Endothelial cell of umbilical vein (primary cell): Measurements from ENCODE around the gene DDX25. TPM values are rescaled to one million over a fixed set of nuclear protein-coding genes. Genes with fewer than 3 reads are reported as not detected.

Experiments
- BruUV-seq: library from RNA; stranded (reverse); fragments of 400-500 nt; replicated peaks from 2 replicates; lab custom pipeline; 2021; lab: Mats Ljungman, UMichigan
- CTCF ChIA-PET: fragments of 300-600, 350-600 bp; sonication (Branson Sonifier 250); formaldehyde crosslinking; loops from one replicate; lab custom pipeline; 2021; ENCODE audit warnings: antibody characterized with exemption, inconsistent platforms; lab: Charles Lee
- POLR2A ChIA-PET: fragments of 300-600, 350-600 bp; sonication (Branson Sonifier 250); formaldehyde crosslinking; loops from one replicate; lab custom pipeline; 2021; ENCODE audit warnings: antibody characterized with exemption, inconsistent platforms; lab: Charles Lee
- DNase-seq: peaks from one replicate; pipeline ENCODE4 v3.0.0-alpha.2; 2011; ENCODE audit warnings: low read depth, low spot score
- FAIRE-seq: peaks from 2 replicates; lab custom pipeline; 2011; peaks lifted over from hg19 to GRCh38; lab: Jason Lieb, UNC
- H2AFZ ChIP-seq: 2 replicates; pipeline ENCODE4 v1.6.0; 2012; ENCODE audit warnings: low read depth, low read length, control low read depth, inconsistent platforms
- H3K27ac ChIP-seq: 2 replicates; pipeline ENCODE4 v1.5.1; 2011; ENCODE audit warnings: low read depth, mild to moderate bottlenecking, control low read depth, low read length, moderate library complexity; ENCODE audit not compliant: insufficient read depth
- H3K27me3 ChIP-seq, 2 experiments: 2 replicates each; pipeline versions ENCODE4 v1.6.0 to v1.6.1; 2011; ENCODE audit warnings: low read length in 2 of 2, mixed read lengths in 1 of 2; ENCODE audit not compliant: control insufficient read depth in 2 of 2, insufficient read depth in 2 of 2
- H3K36me3 ChIP-seq, 2 experiments: 2 replicates in 1 of 2; 3 replicates in 1 of 2; pipeline ENCODE4 v1.5.1; 2011; ENCODE audit warnings: low read length in 2 of 2, mild to moderate bottlenecking in 1 of 2, moderate library complexity in 1 of 2; ENCODE audit not compliant: control insufficient read depth in 2 of 2, insufficient read depth in 2 of 2; ENCODE audit errors: extremely low read depth in 1 of 2
- H3K4me1 ChIP-seq: 3 replicates; pipeline ENCODE4 v1.5.1; 2011; ENCODE audit warnings: mild to moderate bottlenecking, low read length; ENCODE audit not compliant: control insufficient read depth, insufficient read depth; ENCODE audit errors: extremely low read depth
- H3K4me2 ChIP-seq: 2 replicates; pipeline ENCODE4 v1.6.1; 2011; ENCODE audit warnings: low read length, control low read depth, mixed read lengths; ENCODE audit not compliant: insufficient read depth
- H3K4me3 ChIP-seq, 3 experiments: fragments of 200-600 bp in 1 of 3; sonication (generic), shearing (Covaris generic) in 1 of 3; replicated peaks in 1 of 3; 2 replicates each; pipeline ENCODE4 v1.5.1; 2011 to 2016; ENCODE audit warnings: control low read depth in 3 of 3, low read length in 3 of 3, mild to moderate bottlenecking in 2 of 3, inconsistent platforms in 1 of 3, low read depth in 1 of 3, moderate library complexity in 1 of 3; ENCODE audit not compliant: insufficient read depth in 1 of 3
- H3K79me2 ChIP-seq: 2 replicates; pipeline ENCODE4 v1.6.0; 2012; ENCODE audit warnings: low read length, inconsistent platforms; ENCODE audit not compliant: control insufficient read depth, insufficient read depth
- H3K9ac ChIP-seq: replicated peaks from 2 replicates; pipeline ENCODE3; 2011; ENCODE audit warnings: low read length, control low read depth; ENCODE audit not compliant: insufficient read depth; ENCODE audit errors: extremely low read depth
- H3K9me1 ChIP-seq: replicated peaks from 3 replicates; pipeline ENCODE4 v1.6.0; 2011; ENCODE audit warnings: mild to moderate bottlenecking, low read length; ENCODE audit not compliant: control insufficient read depth, insufficient read depth; ENCODE audit errors: extremely low read depth
- H3K9me3 ChIP-seq: replicated peaks from 2 replicates; pipeline ENCODE4 v1.5.1; 2012; ENCODE audit warnings: low read length, inconsistent platforms; ENCODE audit not compliant: control insufficient read depth, insufficient read depth
- H4K20me1 ChIP-seq: replicated peaks from 2 replicates; pipeline ENCODE3; 2011; ENCODE audit warnings: mild to moderate bottlenecking, low read length; ENCODE audit not compliant: control insufficient read depth, insufficient read depth; ENCODE audit errors: extremely low read depth
- CTCF ChIP-seq, 2 donors: IDR thresholded peaks; 1 replicate in 1 of 2; 2 replicates in 1 of 2; pipeline ENCODE4 v1.5.1; 2011; ENCODE audit warnings: low read length in 2 of 2, mild to moderate bottlenecking in 2 of 2, moderate library complexity in 2 of 2, control low read depth in 1 of 2, inconsistent platforms in 1 of 2, low read depth in 1 of 2; ENCODE audit not compliant: insufficient read depth in 1 of 2; ENCODE audit errors: extremely low read depth in 1 of 2
- EZH2 ChIP-seq: IDR thresholded peaks from 2 replicates; pipeline ENCODE4 v1.6.1; 2012; ENCODE audit warnings: borderline replicate concordance, low read depth, mild to moderate bottlenecking, moderate library complexity, low read length, inconsistent platforms; ENCODE audit not compliant: severe bottlenecking
- FOS ChIP-seq: IDR thresholded peaks from 2 replicates; pipeline ENCODE4 v1.6.1; 2011; ENCODE audit warnings: mild to moderate bottlenecking, low read length, moderate library complexity, borderline replicate concordance; ENCODE audit not compliant: insufficient read depth
- GATA2 ChIP-seq: IDR thresholded peaks from 2 replicates; pipeline ENCODE4 v1.7.0; 2011; ENCODE audit warnings: low read depth, mild to moderate bottlenecking, moderate library complexity, mixed read lengths, low read length; ENCODE audit not compliant: insufficient read length, insufficient read depth
- JUN ChIP-seq: IDR thresholded peaks from 2 replicates; pipeline ENCODE4 v1.6.1; 2011; ENCODE audit warnings: borderline replicate concordance, low read depth; ENCODE audit not compliant: insufficient read length, insufficient read depth
- MAX ChIP-seq: IDR thresholded peaks from 2 replicates; pipeline ENCODE4 v1.6.1; 2011; ENCODE audit not compliant: insufficient read depth, insufficient read length
- MYC ChIP-seq: IDR thresholded peaks from one replicate; pipeline ENCODE4 v1.6.1; 2011; ENCODE audit warnings: mild to moderate bottlenecking, low read depth, low read length
- POLR2A ChIP-seq: IDR thresholded peaks from 2 replicates; pipeline ENCODE4 v1.6.1; 2012; ENCODE audit warnings: low read depth, mild to moderate bottlenecking, control low read depth, low read length
- POLR2AphosphoS5 ChIP-seq: IDR thresholded peaks from 2 replicates; pipeline ENCODE4 v1.6.1; 2012; ENCODE audit warnings: low read depth, mild to moderate bottlenecking, control low read depth, low read length, moderate library complexity; ENCODE audit not compliant: insufficient read depth
- dilution Hi-C: fragments of 300-500 bp; cut with MboI; formaldehyde crosslinking; loops from one replicate; pipeline ENCODE4 v1.15.0; 2019; ENCODE audit warnings: low sequenced_read_pairs; ENCODE audit not compliant: extremely low pct_ligation_motif_present
- intact Hi-C: fragments of 100-400 bp; cut with micrococcal nuclease; formaldehyde crosslinking; loops from one replicate; pipeline ENCODE4 v1.10.0; 2022
- polyA plus RNA-seq, 4 experiments: library from polyadenylated mRNA; depleted of rRNA in 3 of 4; stranded (reverse) in 3 of 4; unstranded in 1 of 4; fragments of >200 nt; gene quantifications; 2 replicates each; pipeline versions ENCODE4 v1.2.1 to v1.2.3, GENCODE V29; 2011 to 2012; ENCODE audit warnings: missing spikeins in 1 of 4
- total RNA-seq: library from RNA; stranded (reverse); gene quantifications from 2 replicates; pipeline ENCODE4 v1.2.3, GENCODE V29; 2021

DDX25 gene
- total and polyA plus RNA-seq, 2 donors (not counting 3 experiments of a cell fraction or from before 2014, with no cell fraction given), result not detected

GRCh38 chr11:125952973-125953372 lies 48.7 kb downstream of the DDX25 start:
- Histone ChIP-seq H4K20me1 (no peaks in the 10 kb centered on the region), H3K36me3 (no peaks in the 10 kb centered on the region), H3K27ac (no peak overlapping the region), H3K9ac (no peak overlapping the region), H3K79me2 (no peaks in the 10 kb centered on the region), H3K9me1 (no peaks in the 10 kb centered on the region), H2AFZ (no peak overlapping the region), H3K4me2 (no peak overlapping the region), H3K4me3 (no peak overlapping the region), H3K9me3 (no peaks in the 10 kb centered on the region), H3K27me3 (no peaks in the 10 kb centered on the region), H3K4me1 (no peaks in the 10 kb centered on the region)
- ChIA-PET CTCF (interaction anchor here (1.0 kb wide), 1 partner anchor 11 kb away, joined by 3 read pairs; no protein-coding TSS in a partner anchor), POLR2A (no interaction called here)
- no peak for FAIRE-seq
- no peak for DNase-seq
- dilution Hi-C loops (no loop called here), intact Hi-C loops (no loop called here)
- no TSS peak for BruUV-seq
- TF ChIP-seq EZH2 (no peak), GATA2 (no peak), POLR2AphosphoS5 (no peak), POLR2A (no peak), MYC (no peak), FOS (no peak), JUN (no peak), MAX (no peak), CTCF (IDR thresholded peaks at IDR 0.05; ENCODE audit: extremely low read depth in 1 of 2, insufficient read depth in 1 of 2, low read depth in 1 of 2, low read length in 2 of 2) (no peak)
